Testis (tissue), 2 donors: Measurements from ENCODE around the gene ARHGEF11.

Experiments used
- CTCF ChIP-seq, 3 experiments: fragments of 450-650 bp in 2 of 3; fragments of 200-600 bp in 1 of 3; sonication (generic) in 1 of 3; IDR thresholded peaks; one replicate each; pipeline ENCODE4 v1.5.1; 2016 to 2019; ENCODE audit warnings: antibody characterized with exemption in 3 of 3, mild to moderate bottlenecking in 2 of 3, moderate library complexity in 1 of 3
- POLR2A ChIP-seq: fragments of 450-650 bp; IDR thresholded peaks from one replicate; pipeline ENCODE4 v1.6.1; 2017; ENCODE audit warnings: antibody characterized with exemption, mild to moderate bottlenecking, moderate library complexity

GRCh38 chr1:157080714-157081113, 35.2 kb upstream of the ARHGEF11 start:
- TF ChIP-seq CTCF (IDR thresholded peaks at IDR 0.05) (no peak), POLR2A (no peak)
